ENCODE measurements around the gene NLRC3.
"Not testable (repeated sequence)": the region's sequence is repeated elsewhere in the genome, so short reads cannot be mapped to it uniquely, and the experiment has no call there.

Gene NLRC3

GRCh38 chr16:3511286-3512180 lies 65.7 kb downstream of the NLRC3 start:
- DNase-seq = no peak

DNA sequence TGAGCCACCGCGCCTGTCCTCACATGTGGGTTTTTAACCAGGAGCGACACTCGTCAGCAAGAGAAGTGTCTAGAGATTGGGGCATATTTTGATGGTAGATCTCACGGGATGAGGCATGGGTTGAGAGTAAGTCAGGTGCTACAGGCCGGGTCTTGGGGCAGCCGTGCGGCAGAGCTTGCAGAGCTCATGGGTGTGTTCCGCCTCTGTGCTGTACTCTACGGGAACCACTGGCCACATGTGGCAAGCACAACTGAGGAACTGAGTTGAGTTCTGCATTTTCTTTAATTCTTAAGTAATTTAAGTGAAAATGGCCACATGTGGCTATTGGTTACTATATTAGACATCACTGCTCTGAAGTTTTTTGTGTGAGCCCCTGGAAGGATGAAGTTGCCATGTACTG lies 66.8 kb downstream of the NLRC3 start:
- DNase-seq = no peak

GRCh38 chr16:3509470-3509928 lies 67.7 kb downstream of the NLRC3 start:
- DNase-seq = peak; percentile 74

GRCh38 chr16:3508736-3509135 lies 68.5 kb downstream of the NLRC3 start:
- DNase-seq = no peak

DNA sequence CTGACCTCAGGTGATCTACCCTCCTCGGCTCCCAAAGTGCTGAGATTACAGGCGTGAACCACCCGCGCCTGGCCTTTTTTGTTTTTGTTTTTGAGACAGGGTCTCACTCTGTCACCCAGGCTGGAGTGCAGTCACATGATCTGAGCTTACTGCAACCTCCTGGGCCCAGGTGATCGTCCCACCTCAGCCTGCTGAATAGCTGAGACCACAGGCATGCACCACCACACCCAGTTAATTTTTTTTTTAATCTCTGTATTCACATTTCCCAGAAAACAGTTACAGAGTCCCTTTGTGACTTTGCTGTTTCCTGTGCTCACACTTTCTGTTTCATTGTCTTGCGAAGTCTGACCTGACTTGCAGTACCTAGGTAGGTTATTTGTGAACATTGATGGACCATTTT lies 73.7 kb downstream of the NLRC3 start:
- peak; percentile 44 for DNase-seq

- no peak for DNase-seq
Measured at GRCh38 chr16:3501783-3502400, 75.3 kb downstream of the NLRC3 start.

- DNase-seq = not testable (repeated sequence)
Measured at GRCh38 chr16:3501412-3501761, 75.8 kb downstream of the NLRC3 start.

- DNase-seq = no peak
Measured at GRCh38 chr16:3498988-3499387, 78.2 kb downstream of the NLRC3 start.

DNA sequence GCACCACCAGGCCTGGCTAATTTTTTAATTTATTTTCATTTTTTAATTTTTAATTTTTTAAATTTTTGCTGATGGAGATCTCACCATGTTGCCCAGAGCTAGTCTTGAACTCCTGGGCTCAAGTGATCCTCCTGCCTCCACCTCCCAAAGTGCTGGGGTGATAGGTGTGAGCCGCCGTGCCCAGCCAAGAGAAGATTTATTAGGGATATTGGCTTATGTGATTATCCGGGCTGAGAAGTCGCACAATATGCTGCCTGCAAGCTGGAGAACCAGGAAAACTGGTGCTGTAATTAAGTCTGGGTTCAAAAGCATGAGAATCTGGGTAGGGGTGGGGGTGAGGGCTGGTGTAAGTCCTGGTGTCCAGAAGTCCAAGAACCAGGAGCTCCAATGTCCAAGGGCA lies 79.4 kb downstream of the NLRC3 start:
- no peak for DNase-seq

- no peak for DNase-seq
Measured at GRCh38 chr16:3496386-3496785, 80.8 kb downstream of the NLRC3 start.

DNA sequence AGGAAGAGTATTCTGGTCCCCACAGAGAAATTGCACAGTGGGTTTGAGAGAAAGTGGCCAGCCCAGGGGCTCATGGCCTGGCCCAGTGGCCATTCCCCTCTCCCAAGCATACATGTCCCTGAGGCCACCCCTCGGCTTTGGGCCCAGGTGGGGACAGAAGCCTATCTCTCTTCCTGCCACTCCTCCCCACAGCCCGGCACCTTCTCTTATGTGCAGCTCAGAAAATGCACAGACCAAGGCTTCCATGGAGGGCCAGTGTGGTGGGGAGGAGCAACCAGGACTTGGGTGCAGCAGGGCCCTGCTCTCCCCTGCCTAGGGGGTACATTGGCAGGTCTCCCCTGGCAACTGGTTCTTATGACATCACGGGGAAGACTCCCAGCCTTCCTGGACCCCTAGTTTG lies 82.0 kb downstream of the NLRC3 start, which contains the start of gene C16orf90:
TSS of gene C16orf90 (minus strand) at position 314 of the 400 bp plus-strand sequence. CDS start at position 246, 68 bp downstream.
- DNase-seq = no peak

GRCh38 chr16:3494386-3494973 lies 82.7 kb downstream of the NLRC3 start:
- DNase-seq = no peak

DNA sequence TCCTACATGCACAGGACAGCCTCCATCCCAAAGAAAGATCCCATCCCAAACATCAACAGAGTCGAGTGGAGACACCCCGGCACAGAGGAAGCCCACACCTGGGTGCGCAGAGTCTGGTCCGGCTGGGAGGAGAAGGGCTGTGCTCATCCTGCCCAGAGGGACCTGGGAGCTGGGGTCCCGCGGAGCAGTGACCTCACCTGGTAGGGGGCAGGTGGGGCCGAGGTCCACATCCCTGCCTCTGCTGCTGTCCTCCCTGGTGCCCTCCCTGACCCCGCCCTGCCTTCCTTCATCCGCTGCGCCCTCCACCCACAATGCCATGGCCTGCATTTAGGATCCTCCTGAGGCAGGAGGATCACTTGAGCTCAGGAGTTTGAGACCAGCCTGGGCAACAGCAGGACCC lies 84.8 kb downstream of the NLRC3 start:
- no peak for DNase-seq

DNA sequence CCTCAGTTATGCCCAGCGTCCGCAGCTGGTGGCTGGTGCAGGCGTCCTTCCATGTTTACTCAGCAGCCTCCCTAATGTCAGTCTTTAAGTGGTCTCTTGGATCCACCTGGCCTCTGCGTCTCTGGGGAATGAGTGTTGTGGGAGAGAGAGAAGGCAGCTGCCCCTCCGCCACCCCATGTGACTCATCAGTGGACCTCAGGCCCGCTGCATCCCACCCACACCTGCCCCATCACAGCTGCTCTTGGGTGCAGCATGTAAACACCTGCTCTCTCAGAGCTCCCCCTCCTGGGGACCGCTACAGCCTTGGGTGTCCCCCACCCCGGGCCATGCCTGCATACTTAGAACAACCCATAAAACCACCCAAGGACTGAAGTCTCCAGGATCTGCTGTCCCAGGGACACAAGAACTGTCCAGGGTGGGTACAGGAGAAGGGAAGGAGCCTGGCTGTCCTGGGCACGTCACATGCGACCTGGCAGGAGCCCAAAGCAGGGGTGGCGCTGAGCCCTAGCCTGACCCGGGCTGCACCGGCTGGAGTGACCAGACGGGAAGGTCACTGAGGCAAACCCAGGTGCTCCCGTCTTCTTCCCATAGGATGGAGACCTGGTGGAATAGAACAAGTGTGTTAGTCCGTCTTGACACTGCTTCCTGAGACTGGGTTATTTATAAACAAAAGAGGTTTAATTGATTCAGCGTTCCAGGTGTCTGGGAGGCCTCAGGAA lies 86.1 kb downstream of the NLRC3 start:
- DNase-seq = no peak
